K562 (cell line): Measurements from ENCODE around the gene MYL6B. TPM values are rescaled to one million over a fixed set of nuclear protein-coding genes. Genes with fewer than 3 reads are reported as not detected.
A peak's percentile ranks its signal among the peaks of the same experiment; 100 is the strongest.

Source experiments
- BRCA1 ChIP-seq, 2 experiments: fragments of 450-650 bp in 1 of 2; sonication (generic) in 1 of 2; formaldehyde crosslinking in 1 of 2; IDR thresholded peaks; 2 replicates each; pipeline versions ENCODE4 v1.5.0 to v1.6.1; 2017 to 2020; ENCODE audit warnings: mild to moderate bottlenecking in 1 of 2, missing genetic modification reagents in 1 of 2
- CREB3 ChIP-seq: fragments of 450-650 bp; conservative IDR thresholded peaks from 2 replicates; pipeline ENCODE4 v1.6.1; 2016; ENCODE audit warnings: missing genetic modification characterization, low read depth, mild to moderate bottlenecking, missing compliant biosample characterization, moderate library complexity
- CSDE1 ChIP-seq, 2 experiments: fragments of 450-650 bp; IDR thresholded peaks; 2 replicates each; pipeline ENCODE4 v1.6.1; 2016; ENCODE audit warnings: mild to moderate bottlenecking in 1 of 2
- ELF4 ChIP-seq: fragments of 450-650 bp; formaldehyde crosslinking; IDR thresholded peaks from 2 replicates; pipeline ENCODE4 v1.4.0; 2022; ENCODE audit warnings: missing genetic modification characterization
- HLTF ChIP-seq: fragments of 450-650 bp; IDR thresholded peaks from 2 replicates; pipeline ENCODE4 v1.6.1; 2016
- HSF4 ChIP-seq: fragments of 250-450 bp; sonication (Bioruptor Pico); IDR thresholded peaks from 2 replicates; pipeline ENCODE4 v2.1.2; 2022; ENCODE audit warnings: mild to moderate bottlenecking, moderate library complexity, borderline replicate concordance
- IFI16 ChIP-seq: fragments of 250-450 bp; sonication (Bioruptor Pico); IDR thresholded peaks from 2 replicates; pipeline ENCODE4 v2.1.2; 2022; ENCODE audit warnings: mild to moderate bottlenecking, inconsistent platforms
- NRF1 ChIP-seq, 2 experiments: fragments of 450-650 bp; IDR thresholded peaks in 1 of 2; conservative IDR thresholded peaks in 1 of 2; 2 replicates each; pipeline ENCODE4 v1.6.1; 2014; ENCODE audit warnings: mild to moderate bottlenecking in 2 of 2
- PATZ1 ChIP-seq: fragments of 250-450 bp; sonication (Bioruptor Pico); IDR thresholded peaks from 2 replicates; pipeline ENCODE4 v1.5.0; 2020; ENCODE audit warnings: mild to moderate bottlenecking, borderline replicate concordance
- POLR2A ChIP-seq: fragments of 450-650 bp; conservative IDR thresholded peaks from 2 replicates; pipeline ENCODE4 v1.6.1; 2016
- POLR2G ChIP-seq: fragments of 200-400 bp; formaldehyde crosslinking; IDR thresholded peaks from 2 replicates; pipeline ENCODE4 v1.6.1; 2017; ENCODE audit warnings: low read depth, mild to moderate bottlenecking, antibody characterized with exemption, low read length, moderate library complexity
- POLR2H ChIP-seq: IDR thresholded peaks from 2 replicates; pipeline ENCODE4 v1.6.1; 2016; ENCODE audit warnings: missing genetic modification characterization, low read depth, mild to moderate bottlenecking, control low read depth, missing compliant biosample characterization, moderate library complexity
- PPARD ChIP-seq: fragments of 250-450 bp; sonication (Bioruptor Pico); IDR thresholded peaks from 2 replicates; pipeline ENCODE4 v1.8.0; 2022; ENCODE audit warnings: inconsistent platforms, mild to moderate bottlenecking, moderate library complexity
- RBBP5 ChIP-seq: fragments of 200-600 bp; sonication (generic); IDR thresholded peaks from 2 replicates; pipeline ENCODE4 v1.6.1; 2012; ENCODE audit warnings: borderline replicate concordance, mild to moderate bottlenecking, low read length, control low read depth, inconsistent platforms; ENCODE audit not compliant: insufficient read depth, poor library complexity, severe bottlenecking
- SNIP1 ChIP-seq: fragments of 450-650 bp; IDR thresholded peaks from 2 replicates; pipeline ENCODE4 v1.7.1; 2017; ENCODE audit warnings: low read depth, mild to moderate bottlenecking
- SP1 ChIP-seq: sonication (generic); formaldehyde crosslinking; IDR thresholded peaks from 2 replicates; pipeline ENCODE4 v1.8.1; 2022; ENCODE audit warnings: mild to moderate bottlenecking, missing genetic modification reagents
- TCF3 ChIP-seq: sonication (generic); formaldehyde crosslinking; IDR thresholded peaks from 2 replicates; pipeline ENCODE4 v1.4.0; 2020; ENCODE audit warnings: mild to moderate bottlenecking, missing genetic modification reagents
- ZNF146 ChIP-seq: IDR thresholded peaks from one replicate; pipeline ENCODE4 v1.6.1; 2018; ENCODE audit warnings: missing compliant biosample characterization; ENCODE audit not compliant: unreplicated experiment
- ZNF3 ChIP-seq: fragments of 250-450 bp; sonication (Bioruptor Pico); IDR thresholded peaks from 2 replicates; pipeline ENCODE4 v1.5.0; 2021; ENCODE audit warnings: mild to moderate bottlenecking, moderate library complexity
- polyA plus RNA-seq, 8 experiments: library from polyadenylated mRNA; depleted of rRNA in 4 of 8; stranded (reverse) in 5 of 8; unstranded in 3 of 8; fragments of >200 nt; fragmentation: Nextera tagmentation in 2 of 8; fragmentation: Illumina TruSeq in 1 of 8; extraction: Ambion mirVana in 2 of 8; extraction: Trizol in 1 of 8; gene quantifications; 2 replicates each; pipeline versions ENCODE4 v1.2.1 to v1.2.3, GENCODE V29; 2011 to 2014; ENCODE audit warnings: inconsistent platforms in 1 of 8, missing spikeins in 1 of 8
- total RNA-seq, 7 experiments: library from RNA; depleted of rRNA in 6 of 7; stranded (reverse); fragments of >200 nt in 6 of 7; fragmentation: Illumina TruSeq in 2 of 7; extraction: Trizol in 2 of 7; gene quantifications; 2 replicates each; pipeline versions ENCODE4 v1.2.1 to v1.2.3, GENCODE V29; 2011 to 2021; ENCODE audit warnings: low replicate concordance in 1 of 7

MYL6B gene
- total and polyA plus RNA-seq, 9 of the 15 experiments (the other 6 are each of a cell fraction or from before 2014, with no cell fraction given) = 42.8 to 77.3 (median 68.6) TPM

GRCh38 chr12:56160894-56161689 is 8.7 kb downstream of the MYL6B start (continued):
- TF ChIP-seq PPARD (CRISPR knock-in tag) = no peak
- TF ChIP-seq SNIP1 = no peak
- TF ChIP-seq ZNF3 = no peak
- TF ChIP-seq HSF4 (CRISPR knock-in tag) = no peak
- no peak for TF ChIP-seq TCF3
- TF ChIP-seq HLTF = no peak
- peak; percentile 57 for TF ChIP-seq POLR2A
- TF ChIP-seq CREB3 = no peak
- TF ChIP-seq RBBP5 = no peak
- TF ChIP-seq IFI16 (CRISPR knock-in tag) = no peak
- TF ChIP-seq SP1 (CRISPR knock-in tag) = peak; percentile 37; the same call in 1 of the 2 replicates
- no peak for TF ChIP-seq PATZ1
- TF ChIP-seq CSDE1 (IDR thresholded peaks at IDR 0.05) = no peak
- TF ChIP-seq BRCA1 (IDR thresholded peaks at IDR 0.05) = no peak
- 0 out of 2 replicates have a peak, but pooled peaks have one; percentile 24 for TF ChIP-seq BRCA1 (CRISPR knock-in tag; IDR thresholded peaks at IDR 0.05)
- peak; percentile 53; the same call in 1 of the 2 replicates for TF ChIP-seq POLR2G
- no peak for TF ChIP-seq ELF4 (CRISPR knock-in tag)
- no peak for TF ChIP-seq NRF1 (conservative IDR thresholded peaks at IDR 0.05 in 1 of 2, IDR thresholded peaks at IDR 0.05 in 1 of 2)
- TF ChIP-seq ZNF146 (CRISPR knock-in tag) = no peak
- TF ChIP-seq POLR2H (tag) = no peak
